ENCODE measurements around the gene CD79A. TPM values are rescaled to one million over a fixed set of nuclear protein-coding genes. Genes with fewer than 3 reads are reported as not detected.
A peak's percentile ranks its signal among the peaks of the same experiment; 100 is the strongest.

The CD79A gene
- total RNA-seq, 1 experiment from 2014 or later = 0.82 TPM

GRCh38 chr19:41859618-41860418 lies 17.3 kb upstream of the CD79A start, which contains the start of gene RPS19:
RPS19 (plus strand) TSS chr19:41860255; CDS start chr19:41860775, 520 bp downstream.
- Histone ChIP-seq H3K9me3 (no peaks in the 10 kb centered on the region), H3K4me3 (ENCODE audit: low read depth, low read length) (peak within 1 kb of the TSS; percentile 88), H3K36me3 (ENCODE audit: control insufficient read depth, insufficient read depth, low read length) (peaks cover 21% of the 10 kb centered on the region), H3K27me3 (replicated peaks; ENCODE audit: control insufficient read depth, insufficient read depth, low read length) (no peaks in the 10 kb centered on the region), H3K4me1 (peaks cover 18% of the 10 kb centered on the region)
- Mint-ChIP-seq H3K4me1 (ENCODE audit: low read depth, unreplicated experiment) (peaks cover 5% of the 10 kb centered on the region), H3K36me3 (ENCODE audit: insufficient read depth, unreplicated experiment) (peaks cover 53% of the 10 kb centered on the region), H3K9me3 (ENCODE audit: unreplicated experiment) (no peaks in the 10 kb centered on the region), H3K27ac (ENCODE audit: unreplicated experiment) (peak within 1 kb of the TSS; percentile 94), H3K4me3 (ENCODE audit: unreplicated experiment) (peak within 1 kb of the TSS; percentile 84), H3K27me3 (ENCODE audit: insufficient read depth, unreplicated experiment) (peaks cover 1% of the 10 kb centered on the region)
- TF ChIP-seq, protein P1, sequence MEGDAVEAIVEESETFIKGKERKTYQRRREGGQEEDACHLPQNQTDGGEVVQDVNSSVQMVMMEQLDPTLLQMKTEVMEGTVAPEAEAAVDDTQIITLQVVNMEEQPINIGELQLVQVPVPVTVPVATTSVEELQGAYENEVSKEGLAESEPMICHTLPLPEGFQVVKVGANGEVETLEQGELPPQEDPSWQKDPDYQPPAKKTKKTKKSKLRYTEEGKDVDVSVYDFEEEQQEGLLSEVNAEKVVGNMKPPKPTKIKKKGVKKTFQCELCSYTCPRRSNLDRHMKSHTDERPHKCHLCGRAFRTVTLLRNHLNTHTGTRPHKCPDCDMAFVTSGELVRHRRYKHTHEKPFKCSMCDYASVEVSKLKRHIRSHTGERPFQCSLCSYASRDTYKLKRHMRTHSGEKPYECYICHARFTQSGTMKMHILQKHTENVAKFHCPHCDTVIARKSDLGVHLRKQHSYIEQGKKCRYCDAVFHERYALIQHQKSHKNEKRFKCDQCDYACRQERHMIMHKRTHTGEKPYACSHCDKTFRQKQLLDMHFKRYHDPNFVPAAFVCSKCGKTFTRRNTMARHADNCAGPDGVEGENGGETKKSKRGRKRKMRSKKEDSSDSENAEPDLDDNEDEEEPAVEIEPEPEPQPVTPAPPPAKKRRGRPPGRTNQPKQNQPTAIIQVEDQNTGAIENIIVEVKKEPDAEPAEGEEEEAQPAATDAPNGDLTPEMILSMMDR (IDR thresholded peaks at IDR 0.05; ENCODE audit: insufficient read depth in 1 of 2, low read depth in 1 of 2, low read length in 1 of 2, severe bottlenecking in 1 of 2, unreplicated experiment in 1 of 2) = peak; percentile 63 to 81
- POLR2A ChIA-PET = interaction anchor here (0.6 to 2.7 kb wide), 19 partner anchors 8 to 611 kb away, joined by 3 to 21 read pairs (median 5); partner anchors contain the start of genes B9D2, DMAC2, RABAC1 and ZNF574
- intact Hi-C loops (cut with micrococcal nuclease; ENCODE audit: unreplicated experiment) = loop anchor here (1.0 kb wide), 2 partner anchors 91 to 99 kb away; partner anchors contain the start of gene RABAC1
- BruUV-seq (replicated peaks) = TSS peak; percentile 88
- CTCF ChIA-PET = interaction anchor here (0.6 to 2.0 kb wide), 16 partner anchors 14 to 1105 kb away, joined by 3 to 8 read pairs (median 4); partner anchors contain the start of gene RABAC1
- peak; percentile 98 to 99 for DNase-seq

GRCh38 chr19:41860419-41861115 lies 16.5 kb upstream of the CD79A start:
- peaks cover 61% of the 10 kb centered on the region for H3K36me3 Mint-ChIP-seq (ENCODE audit: insufficient read depth, unreplicated experiment)

More at GRCh38 chr19:41860419-41861115, 16.5 kb upstream of the CD79A start:
- H3K27me3 ChIP-seq (replicated peaks; ENCODE audit: control insufficient read depth, insufficient read depth, low read length) = no peaks in the 10 kb centered on the region
- H3K27ac Mint-ChIP-seq (ENCODE audit: unreplicated experiment) = peak overlapping the region; percentile 94
- no peak for DNase-seq
- intact Hi-C loops (cut with micrococcal nuclease; ENCODE audit: unreplicated experiment) = no loop called here
- no TSS peak for BruUV-seq (replicated peaks)
- H3K36me3 ChIP-seq (ENCODE audit: control insufficient read depth, insufficient read depth, low read length) = peaks cover 24% of the 10 kb centered on the region
- H3K27me3 Mint-ChIP-seq (ENCODE audit: insufficient read depth, unreplicated experiment) = no peaks in the 10 kb centered on the region
- ChIA-PET POLR2A (interaction anchor here (0.6 to 2.7 kb wide), 10 partner anchors 8 to 497 kb away, joined by 3 to 21 read pairs (median 7); partner anchors contain the start of genes B9D2 and RABAC1), CTCF (interaction anchor here (0.6 to 2.0 kb wide), 12 partner anchors 13 to 1635 kb away, joined by 3 to 8 read pairs (median 4); partner anchors contain the start of gene RABAC1)
- peak overlapping the region; percentile 88 for H3K4me3 ChIP-seq (ENCODE audit: low read depth, low read length)
- no peaks in the 10 kb centered on the region for H3K9me3 Mint-ChIP-seq (ENCODE audit: unreplicated experiment)
- peaks cover 5% of the 10 kb centered on the region for H3K4me1 Mint-ChIP-seq (ENCODE audit: low read depth, unreplicated experiment)
- peak overlapping the region; percentile 84 for H3K4me3 Mint-ChIP-seq (ENCODE audit: unreplicated experiment)
- H3K4me1 ChIP-seq = peaks cover 18% of the 10 kb centered on the region
- TF ChIP-seq, protein P1 (IDR thresholded peaks at IDR 0.05; ENCODE audit: insufficient read depth in 1 of 2, low read depth in 1 of 2, low read length in 1 of 2, severe bottlenecking in 1 of 2, unreplicated experiment in 1 of 2) = no peak
- H3K9me3 ChIP-seq = no peaks in the 10 kb centered on the region
